Astrocyte (in vitro differentiated cells and primary cell): Measurements from ENCODE around the gene FAM227A.

Experiments
- EZH2 ChIP-seq: IDR thresholded peaks from 2 replicates; pipeline ENCODE4 v1.6.1; 2012; ENCODE audit warnings: mild to moderate bottlenecking, low read length, inconsistent platforms; ENCODE audit not compliant: insufficient read depth
- TF ChIP-seq, protein P1 (sequence below): IDR thresholded peaks from 2 replicates; pipeline ENCODE4 v1.5.1; 2011; ENCODE audit warnings: low read depth, mild to moderate bottlenecking, inconsistent platforms, low read length, moderate library complexity; ENCODE audit not compliant: insufficient read depth

DNA sequence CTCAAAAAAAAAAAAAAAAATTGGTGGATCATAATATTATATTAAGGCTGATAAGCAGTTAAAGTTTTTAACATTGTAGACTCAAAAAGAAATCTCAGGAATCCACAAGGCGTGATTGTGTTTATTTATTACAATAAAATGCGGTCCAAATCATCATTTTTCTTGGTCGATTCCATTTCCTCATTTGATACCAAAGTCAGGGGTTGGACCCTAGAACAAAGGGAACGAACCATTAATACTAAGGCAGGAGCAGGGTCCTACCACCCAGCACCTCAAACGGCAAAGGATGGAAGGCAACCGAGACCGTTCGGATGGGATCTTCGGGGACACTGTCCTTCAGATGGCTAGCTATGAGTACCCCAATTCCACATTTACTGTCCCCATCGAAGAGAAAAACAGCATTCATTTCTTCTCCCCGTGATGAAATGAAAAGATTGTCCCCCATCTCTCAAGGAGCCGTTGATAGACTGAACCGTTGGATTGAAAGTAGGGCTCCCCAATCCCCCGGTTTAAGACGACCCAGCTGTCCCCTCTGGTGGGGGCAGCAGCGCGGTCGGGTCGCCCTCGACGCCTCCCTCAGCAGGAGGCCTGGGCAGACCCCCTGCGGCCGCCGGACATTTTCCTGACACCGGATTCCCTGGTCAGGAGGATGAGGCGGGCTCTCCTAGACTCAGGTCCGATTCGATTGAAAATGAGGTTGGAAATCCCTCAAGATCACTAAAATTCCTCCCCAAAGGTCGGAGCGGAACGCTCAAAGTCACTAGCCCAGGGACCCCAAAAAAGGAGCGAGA, 86.8 kb downstream of the FAM227A start:
- TF ChIP-seq, protein P1, sequence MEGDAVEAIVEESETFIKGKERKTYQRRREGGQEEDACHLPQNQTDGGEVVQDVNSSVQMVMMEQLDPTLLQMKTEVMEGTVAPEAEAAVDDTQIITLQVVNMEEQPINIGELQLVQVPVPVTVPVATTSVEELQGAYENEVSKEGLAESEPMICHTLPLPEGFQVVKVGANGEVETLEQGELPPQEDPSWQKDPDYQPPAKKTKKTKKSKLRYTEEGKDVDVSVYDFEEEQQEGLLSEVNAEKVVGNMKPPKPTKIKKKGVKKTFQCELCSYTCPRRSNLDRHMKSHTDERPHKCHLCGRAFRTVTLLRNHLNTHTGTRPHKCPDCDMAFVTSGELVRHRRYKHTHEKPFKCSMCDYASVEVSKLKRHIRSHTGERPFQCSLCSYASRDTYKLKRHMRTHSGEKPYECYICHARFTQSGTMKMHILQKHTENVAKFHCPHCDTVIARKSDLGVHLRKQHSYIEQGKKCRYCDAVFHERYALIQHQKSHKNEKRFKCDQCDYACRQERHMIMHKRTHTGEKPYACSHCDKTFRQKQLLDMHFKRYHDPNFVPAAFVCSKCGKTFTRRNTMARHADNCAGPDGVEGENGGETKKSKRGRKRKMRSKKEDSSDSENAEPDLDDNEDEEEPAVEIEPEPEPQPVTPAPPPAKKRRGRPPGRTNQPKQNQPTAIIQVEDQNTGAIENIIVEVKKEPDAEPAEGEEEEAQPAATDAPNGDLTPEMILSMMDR = no peak
- TF ChIP-seq EZH2 = no peak
